Hepatic stellate cell (primary cell): ENCODE measurements around the gene NR3C1.

ENCODE experiments used
- DNase-seq: peaks from one replicate; pipeline ENCODE4 v3.0.0; 2011; ENCODE audit warnings: low spot score

Gene NR3C1

GRCh38 chr5:143233031-143233430, 170.5 kb downstream of the NR3C1 start:
- DNase-seq, result no peak

GRCh38 chr5:143231973-143232812, 171.3 kb downstream of the NR3C1 start:
- no peak for DNase-seq

GRCh38 chr5:143231416-143231815, 172.1 kb downstream of the NR3C1 start:
- no peak for DNase-seq

GRCh38 chr5:143230676-143230996, 172.8 kb downstream of the NR3C1 start:
- no peak for DNase-seq

- DNase-seq, result no peak
Observed at GRCh38 chr5:143229896-143230675, 173.4 kb downstream of the NR3C1 start.

- DNase-seq, result no peak
Observed at GRCh38 chr5:143229426-143229895, 174.0 kb downstream of the NR3C1 start.

GRCh38 chr5:143228597-143229293, 174.7 kb downstream of the NR3C1 start:
- no peak for DNase-seq
